NCI-H2029 treated with DMSO at 0.1 percent for 48 hours (cell line): Measurements from ENCODE around the gene SMIM44.
"Not testable (repeated sequence)": the region's sequence is repeated elsewhere in the genome, so short reads cannot be mapped to it uniquely, and the experiment has no call there.

Experiments used
- DNase-seq: peaks from one replicate; lab custom pipeline; 2025; lab: John Stamatoyannopoulos, UW

Gene SMIM44

DNA sequence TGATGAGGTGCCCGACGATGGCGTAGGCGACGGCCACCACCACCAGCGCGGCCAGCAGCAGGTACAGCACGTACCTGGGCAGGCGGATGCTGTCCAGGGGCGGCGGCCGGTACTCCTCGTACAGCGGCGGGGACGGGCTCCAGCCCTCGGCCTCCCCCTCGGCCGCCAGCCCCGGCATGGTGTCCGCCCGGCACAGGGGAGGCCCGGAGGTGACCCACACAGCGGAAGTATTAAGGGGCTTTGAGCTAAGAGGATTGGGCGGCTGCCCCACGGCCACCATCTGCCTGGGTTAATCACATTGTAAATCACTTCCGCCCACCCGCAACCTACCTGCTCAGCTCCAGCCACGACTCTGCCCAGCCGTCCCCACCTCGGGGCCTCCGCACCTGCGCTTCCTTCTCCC, at the start of gene SMIM44:
TSS of gene SMIM44 (minus strand) at position 216 of the 403 bp plus-strand sequence. CDS start at position 178, 38 bp downstream.
- DNase-seq = no peak

DNA sequence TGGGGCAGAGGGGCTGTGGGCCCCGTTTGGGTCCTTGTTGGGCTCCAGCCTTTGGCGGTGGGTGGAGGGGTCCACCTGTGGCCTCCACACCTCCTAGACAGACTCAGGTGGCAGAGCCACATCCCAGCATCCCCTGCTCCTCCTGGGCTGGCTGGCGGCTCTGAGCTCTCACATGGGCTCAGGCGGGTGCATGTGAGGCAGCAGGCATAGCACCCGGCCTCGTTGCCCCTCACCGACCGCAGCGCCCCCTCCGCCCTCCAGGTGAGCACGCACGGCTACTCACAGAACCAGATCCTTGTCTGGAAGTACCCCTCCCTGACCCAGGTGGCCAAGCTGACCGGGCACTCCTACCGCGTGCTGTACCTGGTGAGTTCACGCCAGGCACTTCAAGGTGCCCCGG, 49.8 kb upstream of the SMIM44 start:
- DNase-seq = no peak

GRCh38 chr19:3532154-3532786, 49.0 kb upstream of the SMIM44 start:
- DNase-seq = no peak

DNA sequence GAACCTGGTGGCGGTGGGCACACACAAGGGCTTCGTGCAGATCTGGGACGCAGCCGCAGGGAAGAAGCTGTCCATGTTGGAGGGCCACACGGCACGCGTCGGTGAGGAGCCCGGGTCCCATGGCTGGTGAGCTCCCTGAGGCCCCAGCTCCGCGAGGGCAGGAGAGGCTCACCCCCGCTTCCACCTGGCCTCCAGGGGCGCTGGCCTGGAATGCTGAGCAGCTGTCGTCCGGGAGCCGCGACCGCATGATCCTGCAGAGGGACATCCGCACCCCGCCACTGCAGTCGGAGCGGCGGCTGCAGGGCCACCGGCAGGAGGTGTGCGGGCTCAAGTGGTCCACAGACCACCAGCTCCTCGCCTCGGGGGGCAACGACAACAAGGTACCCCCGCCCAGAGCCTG, 48.5 kb upstream of the SMIM44 start:
- no peak for DNase-seq

- DNase-seq = no peak
Observed at GRCh38 chr19:3530389-3530788, 47.1 kb upstream of the SMIM44 start.

DNA sequence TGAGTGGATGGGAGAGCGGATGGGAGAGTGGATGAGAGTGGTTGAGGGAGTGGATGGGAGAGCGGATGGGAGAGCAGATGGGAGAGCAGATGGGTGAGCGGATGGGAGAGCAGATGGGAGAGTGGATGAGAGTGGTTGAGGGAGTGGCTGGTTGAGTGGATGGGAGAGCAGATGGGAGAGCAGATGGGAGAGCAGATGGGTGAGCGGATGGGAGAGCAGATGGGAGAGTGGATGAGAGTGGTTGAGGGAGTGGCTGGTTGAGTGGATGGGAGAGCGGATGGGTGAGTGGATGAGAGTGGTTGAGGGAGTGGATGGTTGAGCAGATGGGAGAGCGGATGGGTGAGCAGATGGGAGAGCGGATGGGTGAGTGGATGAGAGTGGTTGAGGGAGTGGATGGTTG, 46.1 kb upstream of the SMIM44 start:
- not testable (repeated sequence) for DNase-seq

- no peak for DNase-seq
Observed at GRCh38 chr19:3528539-3529211, 45.4 kb upstream of the SMIM44 start.

- DNase-seq = no peak
Observed at GRCh38 chr19:3528080-3528479, 44.8 kb upstream of the SMIM44 start.

GRCh38 chr19:3527238-3527910, 44.1 kb upstream of the SMIM44 start:
- DNase-seq = no peak

DNA sequence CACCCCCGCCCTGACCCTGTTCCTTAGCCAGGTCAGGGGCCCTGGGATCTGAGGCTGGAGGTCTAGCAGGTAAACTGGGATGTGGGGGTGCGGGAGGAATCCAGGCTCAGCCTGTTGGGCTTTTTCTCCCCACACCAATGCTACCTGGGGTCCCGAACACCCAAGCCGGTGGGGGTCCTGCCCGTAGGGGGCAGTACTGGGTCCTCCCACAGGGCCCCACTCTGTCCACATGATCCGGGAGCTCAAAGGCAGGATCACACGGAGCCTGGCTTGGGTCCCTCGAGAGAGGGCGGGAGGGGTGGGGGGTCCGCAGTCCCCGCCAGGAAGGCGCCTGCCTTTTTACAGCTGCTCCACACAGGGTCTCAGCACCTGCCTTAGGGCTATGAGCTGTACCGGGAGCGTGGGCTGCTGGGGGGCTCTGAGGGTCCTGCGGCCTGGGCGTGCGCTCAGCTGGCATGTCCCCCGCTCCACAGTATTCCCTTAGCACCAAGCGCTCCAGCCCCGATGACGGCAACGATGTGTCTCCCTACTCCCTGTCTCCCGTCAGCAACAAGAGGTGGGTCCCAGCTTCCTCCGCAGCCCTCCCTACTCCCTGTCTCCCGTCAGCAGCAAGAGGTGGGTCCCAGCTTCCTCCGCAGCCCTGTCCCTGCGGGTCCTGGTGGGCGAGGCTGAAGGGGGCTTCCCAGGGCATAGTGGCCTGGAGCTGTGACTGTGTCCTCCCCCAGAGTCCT, 43.4 kb upstream of the SMIM44 start:
- DNase-seq = no peak

GRCh38 chr19:3524904-3525451, 41.7 kb upstream of the SMIM44 start:
- no peak for DNase-seq

GRCh38 chr19:3524078-3524842, 41.0 kb upstream of the SMIM44 start:
- DNase-seq = no peak

- DNase-seq = no peak
Observed at GRCh38 chr19:3523361-3524077, 40.3 kb upstream of the SMIM44 start.

DNA sequence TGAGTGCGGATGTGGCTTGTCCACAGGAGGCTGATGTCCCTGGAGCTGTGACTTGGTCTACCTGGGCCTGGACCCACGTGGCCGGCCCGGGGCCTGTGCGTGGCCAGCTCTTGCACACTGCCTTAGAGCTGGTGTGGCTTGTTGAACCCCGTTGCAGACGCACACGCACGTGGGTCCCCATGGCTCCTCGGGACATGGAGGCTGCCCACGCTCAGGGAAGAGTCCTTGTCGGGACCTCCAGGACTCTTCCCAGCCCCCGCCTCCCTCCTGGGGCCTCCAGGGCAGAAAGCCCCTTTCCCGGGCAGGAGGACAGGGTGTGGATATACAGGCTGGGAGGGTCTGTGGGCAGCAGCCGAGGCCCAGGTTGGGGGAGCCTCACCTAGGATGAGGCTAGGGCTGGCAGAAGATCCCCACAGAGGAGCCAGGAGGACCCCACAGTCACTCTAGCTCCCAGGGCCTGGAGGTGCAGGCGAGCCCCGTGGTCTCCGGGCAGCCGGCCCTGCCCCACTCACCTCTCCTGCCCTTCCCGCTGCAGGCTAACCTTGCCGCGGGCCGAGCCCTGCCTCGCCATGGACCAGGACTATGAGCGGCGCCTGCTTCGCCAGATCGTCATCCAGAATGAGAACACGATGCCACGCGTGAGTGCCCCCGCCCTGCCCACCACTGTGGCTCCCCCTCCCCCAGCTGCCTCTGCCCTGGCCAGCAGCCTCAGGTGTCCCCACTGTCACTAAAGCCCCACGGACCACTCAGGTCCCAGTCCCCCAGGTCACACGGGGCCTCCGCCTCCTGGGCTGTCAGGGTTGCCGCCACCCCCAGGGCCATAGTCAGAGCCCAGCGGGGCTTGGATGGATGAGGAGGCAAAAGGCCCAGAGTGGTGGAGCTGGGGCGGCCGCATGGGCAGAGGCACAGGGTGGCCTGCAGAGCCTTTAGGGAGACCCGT, 39.5 kb upstream of the SMIM44 start:
- no peak for DNase-seq

DNA sequence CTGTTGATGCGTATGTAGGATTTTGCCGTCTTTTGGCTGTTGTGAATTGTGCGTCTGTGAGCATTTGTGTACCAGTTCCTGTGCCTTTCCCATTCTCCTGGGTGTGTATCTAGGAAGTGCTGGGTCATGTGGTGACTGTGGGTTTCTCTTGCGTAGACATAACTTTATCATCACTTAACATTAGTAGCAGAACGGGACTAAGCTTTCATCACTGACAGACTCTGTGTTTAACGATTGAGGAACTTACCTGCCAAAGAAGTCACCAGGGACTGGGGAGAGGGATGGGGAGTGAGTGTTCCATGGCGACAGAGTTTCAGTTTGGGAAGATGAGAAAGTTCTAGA, 37.8 kb upstream of the SMIM44 start:
- no peak for DNase-seq

GRCh38 chr19:3520166-3521103, 37.2 kb upstream of the SMIM44 start:
- DNase-seq = no peak

- no peak for DNase-seq
Observed at GRCh38 chr19:3519126-3519525, 35.9 kb upstream of the SMIM44 start.

- DNase-seq = no peak
Observed at GRCh38 chr19:3518659-3519058, 35.4 kb upstream of the SMIM44 start.

- no peak for DNase-seq
Observed at GRCh38 chr19:3518255-3518654, 35.0 kb upstream of the SMIM44 start.
